HepG2 (cell line): ENCODE data around the gene FYB1.

Source experiments
- CTCF ChIP-seq: sonication (generic); formaldehyde crosslinking; IDR thresholded peaks from 2 replicates; pipeline ENCODE4 v1.5.0; 2020; ENCODE audit warnings: mild to moderate bottlenecking, missing genetic modification reagents, moderate library complexity
- ELK4 ChIP-seq: sonication (generic); formaldehyde crosslinking; IDR thresholded peaks from 2 replicates; pipeline ENCODE4 v1.9.0; 2021; ENCODE audit warnings: missing genetic modification reagents, borderline replicate concordance
- FOXA3 ChIP-seq: IDR thresholded peaks from 2 replicates; pipeline ENCODE4 v1.6.1; 2016; ENCODE audit warnings: missing genetic modification reagents, missing compliant biosample characterization
- HMGXB3 ChIP-seq: sonication (generic); formaldehyde crosslinking; IDR thresholded peaks from 2 replicates; pipeline ENCODE4 v1.4.0; 2020; ENCODE audit warnings: missing genetic modification reagents, borderline replicate concordance
- KDM1A ChIP-seq: IDR thresholded peaks from 2 replicates; pipeline ENCODE4 v1.6.1; 2016; ENCODE audit warnings: missing compliant biosample characterization
- POLR2AphosphoS5 ChIP-seq: IDR thresholded peaks from 2 replicates; pipeline ENCODE4 v1.6.1; 2012; ENCODE audit warnings: low read depth, low read length
- SALL2 ChIP-seq: sonication (generic); formaldehyde crosslinking; IDR thresholded peaks from 2 replicates; pipeline ENCODE4 v1.8.1; 2023; ENCODE audit warnings: mild to moderate bottlenecking, missing genetic modification reagents, inconsistent platforms
- SMC3 ChIP-seq: IDR thresholded peaks from 2 replicates; pipeline ENCODE4 v1.6.1; 2011; ENCODE audit warnings: low read length, improper control_type of control experiment
- SNAPC2 ChIP-seq: sonication (generic); formaldehyde crosslinking; IDR thresholded peaks from 2 replicates; pipeline ENCODE4 v1.8.1; 2022; ENCODE audit warnings: mild to moderate bottlenecking, missing genetic modification reagents
- ZFP36L1 ChIP-seq: sonication (generic); formaldehyde crosslinking; IDR thresholded peaks from 2 replicates; pipeline ENCODE4 v1.8.0; 2022; ENCODE audit warnings: mild to moderate bottlenecking, missing genetic modification reagents, moderate library complexity
- ZNF292 ChIP-seq: sonication (generic); formaldehyde crosslinking; IDR thresholded peaks from 2 replicates; pipeline ENCODE4 v1.8.1; 2022; ENCODE audit warnings: mild to moderate bottlenecking, low read depth, missing genetic modification reagents, borderline replicate concordance
- ZNF501 ChIP-seq: sonication (generic); formaldehyde crosslinking; IDR thresholded peaks from 2 replicates; pipeline ENCODE4 v1.5.1; 2020; ENCODE audit warnings: mild to moderate bottlenecking, moderate library complexity, missing genetic modification reagents
- ZNF766 ChIP-seq: sonication (generic); formaldehyde crosslinking; IDR thresholded peaks from 2 replicates; pipeline ENCODE4 v1.5.0; 2020; ENCODE audit warnings: missing genetic modification reagents, borderline replicate concordance

GRCh38 chr5:39055768-39056398 lies 163.5 kb downstream of the FYB1 start:
- TF ChIP-seq FOXA3 (CRISPR knock-in tag), result no peak
- TF ChIP-seq ZFP36L1 (CRISPR knock-in tag), result no peak
- no peak for TF ChIP-seq SMC3
- no peak for TF ChIP-seq ZNF766
- no peak for TF ChIP-seq POLR2AphosphoS5
- no peak for TF ChIP-seq ZNF292 (CRISPR knock-in tag)
- TF ChIP-seq ELK4, result no peak
- TF ChIP-seq HMGXB3 (CRISPR knock-in tag), result no peak
- no peak for TF ChIP-seq KDM1A (CRISPR knock-in tag)
- no peak for TF ChIP-seq SALL2 (CRISPR knock-in tag)
- TF ChIP-seq ZNF501 (CRISPR knock-in tag), result no peak
- TF ChIP-seq SNAPC2 (CRISPR knock-in tag), result no peak
- no peak for TF ChIP-seq CTCF (CRISPR knock-in tag)
